ENCODE data around the gene XIRP1.

DNA sequence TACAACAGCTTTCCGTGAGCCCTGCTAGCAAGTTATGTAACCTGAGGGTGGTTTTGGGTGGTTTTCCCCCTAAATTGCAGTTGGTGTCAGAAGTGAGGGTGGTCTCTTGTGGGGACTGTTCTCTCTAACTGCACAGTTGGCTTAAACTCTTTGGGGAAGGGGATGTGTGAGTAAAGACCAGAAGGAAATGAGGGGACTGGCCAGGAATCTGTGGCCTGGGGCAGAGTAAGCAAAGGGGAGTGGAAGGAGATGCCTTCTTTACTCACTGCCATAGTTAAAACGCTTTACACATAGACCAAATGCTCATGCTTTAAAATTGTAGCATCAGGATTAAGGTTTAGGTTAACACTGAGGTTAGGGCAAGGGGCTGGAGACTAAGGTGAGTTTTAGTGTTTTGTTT, 21.2 kb upstream of the XIRP1 start:
- TF ChIP-seq, protein P1, sequence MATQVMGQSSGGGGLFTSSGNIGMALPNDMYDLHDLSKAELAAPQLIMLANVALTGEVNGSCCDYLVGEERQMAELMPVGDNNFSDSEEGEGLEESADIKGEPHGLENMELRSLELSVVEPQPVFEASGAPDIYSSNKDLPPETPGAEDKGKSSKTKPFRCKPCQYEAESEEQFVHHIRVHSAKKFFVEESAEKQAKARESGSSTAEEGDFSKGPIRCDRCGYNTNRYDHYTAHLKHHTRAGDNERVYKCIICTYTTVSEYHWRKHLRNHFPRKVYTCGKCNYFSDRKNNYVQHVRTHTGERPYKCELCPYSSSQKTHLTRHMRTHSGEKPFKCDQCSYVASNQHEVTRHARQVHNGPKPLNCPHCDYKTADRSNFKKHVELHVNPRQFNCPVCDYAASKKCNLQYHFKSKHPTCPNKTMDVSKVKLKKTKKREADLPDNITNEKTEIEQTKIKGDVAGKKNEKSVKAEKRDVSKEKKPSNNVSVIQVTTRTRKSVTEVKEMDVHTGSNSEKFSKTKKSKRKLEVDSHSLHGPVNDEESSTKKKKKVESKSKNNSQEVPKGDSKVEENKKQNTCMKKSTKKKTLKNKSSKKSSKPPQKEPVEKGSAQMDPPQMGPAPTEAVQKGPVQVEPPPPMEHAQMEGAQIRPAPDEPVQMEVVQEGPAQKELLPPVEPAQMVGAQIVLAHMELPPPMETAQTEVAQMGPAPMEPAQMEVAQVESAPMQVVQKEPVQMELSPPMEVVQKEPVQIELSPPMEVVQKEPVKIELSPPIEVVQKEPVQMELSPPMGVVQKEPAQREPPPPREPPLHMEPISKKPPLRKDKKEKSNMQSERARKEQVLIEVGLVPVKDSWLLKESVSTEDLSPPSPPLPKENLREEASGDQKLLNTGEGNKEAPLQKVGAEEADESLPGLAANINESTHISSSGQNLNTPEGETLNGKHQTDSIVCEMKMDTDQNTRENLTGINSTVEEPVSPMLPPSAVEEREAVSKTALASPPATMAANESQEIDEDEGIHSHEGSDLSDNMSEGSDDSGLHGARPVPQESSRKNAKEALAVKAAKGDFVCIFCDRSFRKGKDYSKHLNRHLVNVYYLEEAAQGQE (IDR thresholded peaks at IDR 0.05; ENCODE audit: borderline replicate concordance in 1 of 2, low read depth in 1 of 2, low read length in 2 of 2), result no peak
- TF ChIP-seq ZBTB37 (CRISPR knock-in tag; IDR thresholded peaks at IDR 0.05) (no peak), TARDBP (CRISPR knock-in tag; IDR thresholded peaks at IDR 0.05) (no peak), FOXJ3 (CRISPR knock-in tag; IDR thresholded peaks at IDR 0.05; ENCODE audit: borderline replicate concordance) (no peak), EHMT2 (IDR thresholded peaks at IDR 0.05; ENCODE audit: borderline replicate concordance, low read depth, low read length) (no peak), CBX2 (IDR thresholded peaks at IDR 0.05; ENCODE audit: low read depth, low read length) (no peak), CBX2 (CRISPR knock-in tag; IDR thresholded peaks at IDR 0.05; ENCODE audit: low read depth) (no peak), ZNF558 (CRISPR knock-in tag; IDR thresholded peaks at IDR 0.05; ENCODE audit: borderline replicate concordance) (no peak)
- TF ChIP-seq, protein P2, sequence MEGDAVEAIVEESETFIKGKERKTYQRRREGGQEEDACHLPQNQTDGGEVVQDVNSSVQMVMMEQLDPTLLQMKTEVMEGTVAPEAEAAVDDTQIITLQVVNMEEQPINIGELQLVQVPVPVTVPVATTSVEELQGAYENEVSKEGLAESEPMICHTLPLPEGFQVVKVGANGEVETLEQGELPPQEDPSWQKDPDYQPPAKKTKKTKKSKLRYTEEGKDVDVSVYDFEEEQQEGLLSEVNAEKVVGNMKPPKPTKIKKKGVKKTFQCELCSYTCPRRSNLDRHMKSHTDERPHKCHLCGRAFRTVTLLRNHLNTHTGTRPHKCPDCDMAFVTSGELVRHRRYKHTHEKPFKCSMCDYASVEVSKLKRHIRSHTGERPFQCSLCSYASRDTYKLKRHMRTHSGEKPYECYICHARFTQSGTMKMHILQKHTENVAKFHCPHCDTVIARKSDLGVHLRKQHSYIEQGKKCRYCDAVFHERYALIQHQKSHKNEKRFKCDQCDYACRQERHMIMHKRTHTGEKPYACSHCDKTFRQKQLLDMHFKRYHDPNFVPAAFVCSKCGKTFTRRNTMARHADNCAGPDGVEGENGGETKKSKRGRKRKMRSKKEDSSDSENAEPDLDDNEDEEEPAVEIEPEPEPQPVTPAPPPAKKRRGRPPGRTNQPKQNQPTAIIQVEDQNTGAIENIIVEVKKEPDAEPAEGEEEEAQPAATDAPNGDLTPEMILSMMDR (CRISPR knock-in tag; IDR thresholded peaks at IDR 0.05), result no peak
- TF ChIP-seq, protein P3, sequence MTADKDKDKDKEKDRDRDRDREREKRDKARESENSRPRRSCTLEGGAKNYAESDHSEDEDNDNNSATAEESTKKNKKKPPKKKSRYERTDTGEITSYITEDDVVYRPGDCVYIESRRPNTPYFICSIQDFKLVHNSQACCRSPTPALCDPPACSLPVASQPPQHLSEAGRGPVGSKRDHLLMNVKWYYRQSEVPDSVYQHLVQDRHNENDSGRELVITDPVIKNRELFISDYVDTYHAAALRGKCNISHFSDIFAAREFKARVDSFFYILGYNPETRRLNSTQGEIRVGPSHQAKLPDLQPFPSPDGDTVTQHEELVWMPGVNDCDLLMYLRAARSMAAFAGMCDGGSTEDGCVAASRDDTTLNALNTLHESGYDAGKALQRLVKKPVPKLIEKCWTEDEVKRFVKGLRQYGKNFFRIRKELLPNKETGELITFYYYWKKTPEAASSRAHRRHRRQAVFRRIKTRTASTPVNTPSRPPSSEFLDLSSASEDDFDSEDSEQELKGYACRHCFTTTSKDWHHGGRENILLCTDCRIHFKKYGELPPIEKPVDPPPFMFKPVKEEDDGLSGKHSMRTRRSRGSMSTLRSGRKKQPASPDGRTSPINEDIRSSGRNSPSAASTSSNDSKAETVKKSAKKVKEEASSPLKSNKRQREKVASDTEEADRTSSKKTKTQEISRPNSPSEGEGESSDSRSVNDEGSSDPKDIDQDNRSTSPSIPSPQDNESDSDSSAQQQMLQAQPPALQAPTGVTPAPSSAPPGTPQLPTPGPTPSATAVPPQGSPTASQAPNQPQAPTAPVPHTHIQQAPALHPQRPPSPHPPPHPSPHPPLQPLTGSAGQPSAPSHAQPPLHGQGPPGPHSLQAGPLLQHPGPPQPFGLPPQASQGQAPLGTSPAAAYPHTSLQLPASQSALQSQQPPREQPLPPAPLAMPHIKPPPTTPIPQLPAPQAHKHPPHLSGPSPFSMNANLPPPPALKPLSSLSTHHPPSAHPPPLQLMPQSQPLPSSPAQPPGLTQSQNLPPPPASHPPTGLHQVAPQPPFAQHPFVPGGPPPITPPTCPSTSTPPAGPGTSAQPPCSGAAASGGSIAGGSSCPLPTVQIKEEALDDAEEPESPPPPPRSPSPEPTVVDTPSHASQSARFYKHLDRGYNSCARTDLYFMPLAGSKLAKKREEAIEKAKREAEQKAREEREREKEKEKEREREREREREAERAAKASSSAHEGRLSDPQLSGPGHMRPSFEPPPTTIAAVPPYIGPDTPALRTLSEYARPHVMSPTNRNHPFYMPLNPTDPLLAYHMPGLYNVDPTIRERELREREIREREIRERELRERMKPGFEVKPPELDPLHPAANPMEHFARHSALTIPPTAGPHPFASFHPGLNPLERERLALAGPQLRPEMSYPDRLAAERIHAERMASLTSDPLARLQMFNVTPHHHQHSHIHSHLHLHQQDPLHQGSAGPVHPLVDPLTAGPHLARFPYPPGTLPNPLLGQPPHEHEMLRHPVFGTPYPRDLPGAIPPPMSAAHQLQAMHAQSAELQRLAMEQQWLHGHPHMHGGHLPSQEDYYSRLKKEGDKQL (CRISPR knock-in tag; IDR thresholded peaks at IDR 0.05; ENCODE audit: low read depth), result no peak
- TF ChIP-seq, protein P4, sequence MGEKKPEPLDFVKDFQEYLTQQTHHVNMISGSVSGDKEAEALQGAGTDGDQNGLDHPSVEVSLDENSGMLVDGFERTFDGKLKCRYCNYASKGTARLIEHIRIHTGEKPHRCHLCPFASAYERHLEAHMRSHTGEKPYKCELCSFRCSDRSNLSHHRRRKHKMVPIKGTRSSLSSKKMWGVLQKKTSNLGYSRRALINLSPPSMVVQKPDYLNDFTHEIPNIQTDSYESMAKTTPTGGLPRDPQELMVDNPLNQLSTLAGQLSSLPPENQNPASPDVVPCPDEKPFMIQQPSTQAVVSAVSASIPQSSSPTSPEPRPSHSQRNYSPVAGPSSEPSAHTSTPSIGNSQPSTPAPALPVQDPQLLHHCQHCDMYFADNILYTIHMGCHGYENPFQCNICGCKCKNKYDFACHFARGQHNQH (CRISPR knock-in tag; IDR thresholded peaks at IDR 0.05), result no peak
